ENCODE data around the gene TCF4.

DNA sequence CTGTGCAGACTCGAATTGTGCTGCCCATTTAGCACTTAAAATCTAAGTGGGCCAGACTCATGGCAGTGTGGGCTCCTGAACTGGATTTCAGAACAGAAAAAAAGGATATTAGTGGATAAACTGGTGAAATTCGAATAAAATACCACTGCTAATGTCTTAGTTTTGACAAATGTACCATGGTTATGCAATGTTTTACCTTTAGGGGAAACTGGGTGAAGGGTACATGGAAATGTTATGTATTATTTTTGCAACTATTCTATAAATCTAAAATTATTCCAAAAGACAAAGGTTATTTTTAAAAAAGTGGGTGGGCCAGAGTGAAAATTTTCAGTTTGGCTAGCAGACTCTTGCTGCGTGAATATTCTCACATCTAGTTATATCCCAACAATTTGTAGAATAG, 368.2 kb downstream of the TCF4 start:
- TF ChIP-seq, protein P1, sequence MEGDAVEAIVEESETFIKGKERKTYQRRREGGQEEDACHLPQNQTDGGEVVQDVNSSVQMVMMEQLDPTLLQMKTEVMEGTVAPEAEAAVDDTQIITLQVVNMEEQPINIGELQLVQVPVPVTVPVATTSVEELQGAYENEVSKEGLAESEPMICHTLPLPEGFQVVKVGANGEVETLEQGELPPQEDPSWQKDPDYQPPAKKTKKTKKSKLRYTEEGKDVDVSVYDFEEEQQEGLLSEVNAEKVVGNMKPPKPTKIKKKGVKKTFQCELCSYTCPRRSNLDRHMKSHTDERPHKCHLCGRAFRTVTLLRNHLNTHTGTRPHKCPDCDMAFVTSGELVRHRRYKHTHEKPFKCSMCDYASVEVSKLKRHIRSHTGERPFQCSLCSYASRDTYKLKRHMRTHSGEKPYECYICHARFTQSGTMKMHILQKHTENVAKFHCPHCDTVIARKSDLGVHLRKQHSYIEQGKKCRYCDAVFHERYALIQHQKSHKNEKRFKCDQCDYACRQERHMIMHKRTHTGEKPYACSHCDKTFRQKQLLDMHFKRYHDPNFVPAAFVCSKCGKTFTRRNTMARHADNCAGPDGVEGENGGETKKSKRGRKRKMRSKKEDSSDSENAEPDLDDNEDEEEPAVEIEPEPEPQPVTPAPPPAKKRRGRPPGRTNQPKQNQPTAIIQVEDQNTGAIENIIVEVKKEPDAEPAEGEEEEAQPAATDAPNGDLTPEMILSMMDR (IDR thresholded peaks at IDR 0.05) = no peak
- TF ChIP-seq POLR2A (IDR thresholded peaks at IDR 0.05) = no peak
